ENCODE results near the gene NAA10.

Gene NAA10

GRCh38 chrX:153884590-153884989 lies 50.2 kb downstream of the NAA10 start:
- no peak for DNase-seq (ENCODE audit: low read depth)

- no peak for DNase-seq (ENCODE audit: low read depth)
Observed at GRCh38 chrX:153884136-153884535, 50.7 kb downstream of the NAA10 start.

- no peak for DNase-seq (ENCODE audit: low read depth)
Observed at GRCh38 chrX:153883163-153883843, 51.5 kb downstream of the NAA10 start.

GRCh38 chrX:153882557-153882956 lies 52.3 kb downstream of the NAA10 start:
- DNase-seq (ENCODE audit: low read depth): no peak

GRCh38 chrX:153882086-153882498 lies 52.7 kb downstream of the NAA10 start:
- DNase-seq (ENCODE audit: low read depth): no peak

- no peak for DNase-seq (ENCODE audit: low read depth)
Observed at GRCh38 chrX:153881281-153881680, 53.6 kb downstream of the NAA10 start.

GRCh38 chrX:153880440-153880815 lies 54.4 kb downstream of the NAA10 start:
- DNase-seq (ENCODE audit: low read depth): no peak

- DNase-seq (ENCODE audit: low read depth): no peak
Observed at GRCh38 chrX:153879741-153880439, 54.9 kb downstream of the NAA10 start.
